Stimulated activated CD8-positive, alpha-beta memory T cell treated with anti-CD3 and anti-CD28 coated beads, Interleukin-12 subunit alpha, Interleukin-12 subunit beta, amount 100 ng/mL, for 24 hours (primary cell): ENCODE data around the gene SLF2.
"Not testable (repeated sequence)": the region's sequence is repeated elsewhere in the genome, so short reads cannot be mapped to it uniquely, and the experiment has no call there.

ENCODE experiments used
- DNase-seq: peaks from one replicate; pipeline ENCODE4 v3.0.0-alpha.2; 2020; ENCODE audit errors: extremely low read depth

The SLF2 gene

GRCh38 chr10:100960251-100960650 lies 47.5 kb downstream of the SLF2 start:
- DNase-seq, result no peak

- DNase-seq, result no peak
These were observed 49.8 kb downstream of the SLF2 start for GRCh38 chr10:100962351-100963080.

GRCh38 chr10:100963826-100964225 lies 51.1 kb downstream of the SLF2 start:
- no peak for DNase-seq

- DNase-seq, result no peak
These were observed 53.1 kb downstream of the SLF2 start for GRCh38 chr10:100965820-100966219.

GRCh38 chr10:100966887-100967286 lies 54.1 kb downstream of the SLF2 start:
- DNase-seq, result no peak

GRCh38 chr10:100967332-100967731 lies 54.6 kb downstream of the SLF2 start:
- no peak for DNase-seq

DNA sequence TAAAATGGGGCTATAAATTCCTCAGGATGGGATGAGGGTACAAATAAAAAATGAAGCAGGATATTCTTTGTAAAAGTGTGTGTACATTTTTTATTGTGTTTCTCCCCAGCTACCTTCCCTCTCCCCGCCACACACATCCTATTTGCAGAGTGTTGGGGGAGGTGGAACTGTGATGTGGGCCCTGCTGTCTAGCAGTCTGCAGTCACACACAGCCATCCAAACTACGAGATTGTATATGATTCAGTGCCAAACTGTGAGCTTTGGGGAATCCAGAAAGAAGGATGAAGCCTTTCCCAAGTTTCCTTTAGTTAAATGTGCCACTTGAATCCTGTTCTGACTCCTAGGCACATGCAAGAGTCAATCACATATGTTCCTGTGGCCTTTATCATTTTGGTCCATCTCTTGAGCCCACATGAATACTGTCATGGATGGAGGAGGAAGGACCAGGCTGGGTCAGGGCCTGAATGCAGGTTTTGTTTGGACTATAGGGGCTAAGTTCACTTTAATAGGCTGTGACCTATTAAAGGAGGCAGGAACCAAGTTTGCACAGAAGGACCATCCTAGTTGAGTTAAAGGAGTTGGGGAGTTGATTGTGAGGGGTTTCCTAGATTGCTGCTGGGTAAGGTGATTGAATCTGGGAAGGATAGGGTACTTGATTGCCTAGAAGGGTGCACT lies 55.4 kb downstream of the SLF2 start:
- no peak for DNase-seq

- no peak for DNase-seq
These were observed 56.1 kb downstream of the SLF2 start for GRCh38 chr10:100968863-100969186.

- DNase-seq, result no peak
These were observed 56.7 kb downstream of the SLF2 start, which contains the start of gene SEMA4G for GRCh38 chr10:100969187-100970075. SEMA4G (plus strand) TSS chr10:100969504; CDS start chr10:100972913, 3,409 bp downstream.

- peak; percentile 9 for DNase-seq
These were observed 57.5 kb downstream of the SLF2 start for GRCh38 chr10:100970076-100970913.

- no peak for DNase-seq
These were observed 58.4 kb downstream of the SLF2 start for GRCh38 chr10:100970914-100971811.

DNA sequence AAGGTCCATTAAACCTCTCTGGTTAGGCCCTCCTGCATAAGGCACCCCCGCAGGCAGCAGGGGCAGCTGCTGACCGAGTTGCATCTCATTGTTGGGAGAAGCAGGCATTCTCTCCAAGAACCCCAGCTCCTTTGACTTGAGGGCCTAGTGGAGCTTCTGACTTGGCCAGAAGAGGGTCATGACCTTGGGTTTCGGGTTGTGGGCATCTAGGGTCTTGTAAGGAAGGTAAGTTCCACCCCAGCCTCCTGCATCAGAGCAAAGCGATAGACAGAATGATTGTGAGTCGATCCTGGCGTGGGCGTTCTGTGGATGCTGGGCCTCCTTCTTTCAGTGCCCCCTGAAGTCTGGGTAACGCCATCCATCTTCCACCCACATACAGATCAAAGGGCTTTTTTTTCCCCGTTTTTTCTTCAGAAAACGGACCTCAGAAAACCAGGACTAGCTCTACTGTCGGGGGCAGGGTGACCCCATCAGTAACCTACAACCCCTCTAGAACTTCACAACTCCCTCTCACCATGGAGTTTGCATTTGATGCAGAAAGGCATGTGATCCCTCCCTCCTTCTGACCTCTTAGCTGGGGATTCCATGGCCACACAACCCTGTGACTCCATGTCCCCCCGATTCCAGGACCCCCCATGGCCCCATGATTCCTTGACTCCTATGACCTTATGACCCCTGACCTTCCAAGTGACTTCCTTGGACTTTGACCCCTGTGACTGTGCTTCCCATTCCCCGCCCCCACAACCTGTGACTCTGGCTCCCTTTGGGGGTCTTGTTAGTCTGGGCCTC lies 59.5 kb downstream of the SLF2 start:
- DNase-seq, result no peak

DNA sequence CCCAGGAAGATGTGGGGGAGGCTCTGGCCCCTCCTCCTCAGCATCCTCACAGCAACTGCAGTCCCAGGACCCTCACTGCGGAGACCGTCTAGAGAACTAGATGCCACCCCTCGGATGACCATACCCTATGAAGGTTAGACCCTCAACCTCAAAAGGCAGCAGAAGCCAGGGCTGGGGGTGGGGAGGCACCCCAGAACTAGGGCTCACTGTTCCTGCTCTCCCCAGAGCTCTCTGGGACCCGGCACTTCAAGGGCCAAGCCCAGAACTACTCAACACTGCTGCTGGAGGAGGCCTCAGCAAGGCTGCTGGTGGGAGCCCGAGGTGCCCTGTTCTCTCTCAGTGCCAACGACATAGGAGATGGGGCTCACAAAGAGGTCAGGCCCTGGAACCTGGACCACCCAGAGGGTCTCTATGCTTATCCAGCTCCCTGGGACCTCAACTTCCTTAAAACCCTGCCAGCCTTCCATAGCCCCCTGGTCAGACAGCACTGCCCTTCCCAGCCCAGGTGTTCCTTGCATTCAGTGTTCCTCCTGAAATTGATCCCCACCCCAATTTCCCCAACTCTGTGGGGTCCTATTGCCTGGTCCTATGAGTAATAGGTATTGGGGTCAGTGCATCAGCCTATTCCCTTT lies 60.3 kb downstream of the SLF2 start:
- no peak for DNase-seq

DNA sequence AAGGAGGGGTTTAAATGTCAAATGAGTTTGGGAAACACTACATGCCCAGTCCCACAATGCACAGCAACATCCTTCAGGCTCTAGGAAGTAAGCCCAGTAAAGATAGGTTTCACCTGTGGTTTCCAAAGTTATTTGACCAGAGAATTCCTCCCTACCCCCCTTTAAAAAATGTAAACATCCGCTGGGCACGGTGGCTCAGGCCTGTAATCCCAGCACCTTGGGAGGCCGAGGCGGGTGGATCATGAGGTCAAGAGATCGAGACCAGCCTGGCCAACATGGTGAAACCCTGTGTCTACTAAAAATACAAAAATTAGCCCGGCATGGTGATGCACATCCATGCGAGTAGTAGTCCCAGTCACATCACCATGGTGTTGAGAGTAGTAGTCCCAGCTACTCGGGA lies 62.6 kb downstream of the SLF2 start:
- not testable (repeated sequence) for DNase-seq

DNA sequence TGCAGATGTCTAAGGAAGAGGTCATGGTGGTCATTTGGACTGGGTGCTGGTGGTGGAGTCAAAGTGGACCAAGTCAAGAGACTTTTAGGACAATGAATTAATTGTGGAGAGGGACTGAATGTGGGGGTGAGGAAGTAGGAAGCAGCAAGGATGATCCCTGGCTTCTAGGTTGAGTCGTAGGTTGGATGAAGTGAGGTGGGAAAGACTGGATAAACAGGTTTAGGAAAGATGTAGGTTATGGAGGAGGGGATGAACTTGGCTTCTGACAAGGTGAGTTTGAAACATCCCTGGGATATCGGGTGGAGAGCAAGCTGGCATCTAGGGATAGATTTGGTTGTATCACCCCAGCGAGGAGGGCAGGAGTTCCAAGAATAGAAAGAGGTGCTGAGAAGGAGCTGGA lies 64.1 kb downstream of the SLF2 start:
- no peak for DNase-seq

DNA sequence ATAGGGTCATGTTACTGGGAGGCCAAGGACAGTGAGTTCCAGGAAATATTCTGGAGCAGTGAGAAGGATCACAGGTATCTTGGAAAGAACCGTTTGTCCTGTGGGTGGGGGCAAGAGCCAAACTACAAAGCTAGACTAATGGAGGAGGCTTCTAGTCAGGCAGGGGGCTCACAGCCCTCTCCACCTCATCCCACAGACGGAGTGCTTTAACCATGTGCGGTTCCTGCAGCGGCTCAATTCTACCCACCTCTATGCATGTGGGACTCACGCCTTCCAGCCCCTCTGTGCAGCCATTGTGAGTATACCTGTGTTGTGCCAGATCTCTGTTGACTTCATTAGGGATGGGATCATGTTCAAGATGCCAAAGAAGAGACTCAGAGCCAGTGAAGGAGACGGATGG lies 64.7 kb downstream of the SLF2 start:
- no peak for DNase-seq

DNA sequence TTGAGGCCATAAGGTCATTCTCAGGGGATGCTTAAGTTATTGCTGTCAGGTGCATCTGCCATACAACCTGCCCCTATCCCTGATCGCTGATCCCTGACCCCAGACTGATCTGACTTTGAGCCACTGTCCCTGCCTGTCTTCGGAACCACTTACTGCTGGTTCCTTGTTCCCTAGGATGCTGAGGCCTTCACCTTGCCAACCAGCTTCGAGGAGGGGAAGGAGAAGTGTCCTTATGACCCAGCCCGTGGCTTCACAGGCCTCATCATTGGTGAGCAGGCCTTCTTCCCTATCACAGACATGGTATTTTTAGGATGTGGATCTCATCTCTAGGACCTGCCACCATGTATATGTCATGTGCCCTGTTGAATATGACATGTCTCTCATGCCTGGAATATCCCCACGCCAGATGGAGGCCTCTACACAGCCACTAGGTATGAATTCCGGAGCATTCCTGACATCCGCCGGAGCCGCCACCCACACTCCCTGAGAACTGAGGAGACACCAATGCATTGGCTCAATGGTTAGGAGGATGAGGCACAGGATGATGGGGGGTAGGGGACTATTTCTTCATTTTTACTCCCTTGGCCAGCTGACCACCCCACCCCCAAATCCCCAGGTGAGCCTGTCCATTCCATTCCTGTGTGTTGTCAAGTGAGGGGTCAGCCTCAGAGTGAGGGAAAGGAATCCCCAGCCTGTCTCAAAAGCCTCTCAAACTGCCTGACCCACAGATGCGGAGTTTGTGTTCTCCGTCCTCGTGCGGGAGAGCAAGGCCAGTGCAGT lies 65.5 kb downstream of the SLF2 start:
- DNase-seq, result no peak

GRCh38 chr10:100978901-100979195 lies 66.1 kb downstream of the SLF2 start:
- DNase-seq, result no peak

DNA sequence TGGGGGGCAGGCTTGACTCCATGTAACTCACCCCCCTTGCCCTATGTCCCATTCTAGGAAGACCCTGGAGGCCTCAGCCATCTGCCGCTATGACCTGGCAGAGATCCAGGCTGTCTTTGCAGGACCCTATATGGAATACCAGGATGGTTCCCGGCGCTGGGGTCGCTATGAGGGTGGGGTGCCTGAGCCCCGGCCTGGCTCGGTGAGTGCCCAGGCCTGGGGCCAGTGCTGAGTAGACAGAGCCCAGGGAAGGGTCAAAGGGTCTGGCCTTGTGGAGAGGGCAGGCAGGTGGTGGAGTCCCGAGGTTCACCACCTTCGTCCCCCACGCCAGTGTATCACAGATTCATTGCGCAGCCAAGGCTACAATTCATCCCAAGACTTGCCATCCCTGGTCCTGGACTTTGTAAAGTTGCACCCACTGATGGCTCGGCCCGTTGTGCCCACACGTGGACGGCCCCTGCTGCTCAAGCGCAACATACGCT lies 67.1 kb downstream of the SLF2 start:
- DNase-seq, result no peak
